ENCODE data around the gene MACROD2. TPM values are rescaled to one million over a fixed set of nuclear protein-coding genes. Genes with fewer than 3 reads are reported as not detected.

Gene MACROD2
- total RNA-seq, 1 experiment from 2014 or later: 3.7 TPM

GRCh38 chr20:15772826-15773225 lies 1777.5 kb downstream of the MACROD2 start:
- no peaks in the 10 kb centered on the region for H3K9me2 ChIP-seq (ENCODE audit: insufficient read depth)
- CTCF ChIA-PET: no interaction called here
- no peaks in the 10 kb centered on the region for H3K36me3 ChIP-seq (ENCODE audit: control insufficient read depth in 1 of 2, insufficient read depth in 2 of 2, low read length in 2 of 2)
- H3K27me3 ChIP-seq (ENCODE audit: insufficient read depth, low read length): no peaks in the 10 kb centered on the region
- BruUV-seq (replicated peaks): no TSS peak
- no peaks in the 10 kb centered on the region for H4K20me1 ChIP-seq (ENCODE audit: insufficient read depth)
- no peak for DNase-seq (ENCODE audit: low read depth, low spot score)
- TF ChIP-seq FOSL1 (IDR thresholded peaks at IDR 0.05; ENCODE audit: low read depth) (no peak), EZH2phosphoT487 (IDR thresholded peaks at IDR 0.05; ENCODE audit: borderline replicate concordance) (no peak), CEBPB (IDR thresholded peaks at IDR 0.05; ENCODE audit: low read depth) (no peak), POLR2A (IDR thresholded peaks at IDR 0.05; ENCODE audit: borderline replicate concordance, extremely low read depth, insufficient read depth, insufficient read length) (no peak), SP1 (IDR thresholded peaks at IDR 0.05; ENCODE audit: low read depth) (no peak), ZFX (IDR thresholded peaks at IDR 0.05) (no peak)
- TF ChIP-seq, protein P1, sequence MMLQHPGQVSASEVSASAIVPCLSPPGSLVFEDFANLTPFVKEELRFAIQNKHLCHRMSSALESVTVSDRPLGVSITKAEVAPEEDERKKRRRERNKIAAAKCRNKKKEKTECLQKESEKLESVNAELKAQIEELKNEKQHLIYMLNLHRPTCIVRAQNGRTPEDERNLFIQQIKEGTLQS (IDR thresholded peaks at IDR 0.05): no peak
- no peak overlapping the region for H2AFZ ChIP-seq (ENCODE audit: low read depth, low read length, poor library complexity, severe bottlenecking)
- no peak overlapping the region for H3K27ac ChIP-seq (ENCODE audit: low read depth, low read length)
- peaks cover 4% of the 10 kb centered on the region in 2 experiments; a peak in 2 of 4 replicates for H3K9me3 ChIP-seq (ENCODE audit: control insufficient read depth in 1 of 2, insufficient read depth in 1 of 2, low read depth in 1 of 2, low read length in 2 of 2)
- H3K4me1 ChIP-seq (ENCODE audit: control insufficient read depth in 1 of 2, insufficient read depth in 2 of 2, low read length in 2 of 2): no peaks in the 10 kb centered on the region
- H3K9ac ChIP-seq (ENCODE audit: low read length): no peak overlapping the region
- POLR2A ChIA-PET: no interaction called here
- no peaks in the 10 kb centered on the region for H3K79me2 ChIP-seq (ENCODE audit: insufficient read depth, low read length)
- no peak for ATAC-seq
- intact Hi-C loops (cut with micrococcal nuclease): no loop called here
- no peak overlapping the region for H3K4me3 ChIP-seq (replicated peaks in 1 of 2; ENCODE audit: low read depth in 1 of 2, low read length in 2 of 2)
- no peak overlapping the region for H3K4me2 ChIP-seq (ENCODE audit: low read length)
- RAD21 ChIA-PET (ENCODE audit: low non-redundant PET in 1 of 2, low total read pairs in 2 of 2, uncharacterized antibody in 2 of 2, unreplicated experiment in 2 of 2): no interaction called here

GRCh38 chr20:15774926-15775325 lies 1779.6 kb downstream of the MACROD2 start:
- Histone ChIP-seq H3K9me2 (ENCODE audit: insufficient read depth) (no peaks in the 10 kb centered on the region), H3K4me2 (ENCODE audit: low read length) (no peak overlapping the region), H3K4me3 (replicated peaks in 1 of 2; ENCODE audit: low read depth in 1 of 2, low read length in 2 of 2) (no peak overlapping the region), H2AFZ (ENCODE audit: low read depth, low read length, poor library complexity, severe bottlenecking) (no peak overlapping the region), H4K20me1 (ENCODE audit: insufficient read depth) (no peaks in the 10 kb centered on the region), H3K27me3 (ENCODE audit: insufficient read depth, low read length) (no peaks in the 10 kb centered on the region), H3K4me1 (ENCODE audit: control insufficient read depth in 1 of 2, insufficient read depth in 2 of 2, low read length in 2 of 2) (no peaks in the 10 kb centered on the region), H3K79me2 (ENCODE audit: insufficient read depth, low read length) (no peaks in the 10 kb centered on the region), H3K27ac (ENCODE audit: low read depth, low read length) (no peak overlapping the region), H3K36me3 (ENCODE audit: control insufficient read depth in 1 of 2, insufficient read depth in 2 of 2, low read length in 2 of 2) (no peaks in the 10 kb centered on the region), H3K9me3 (ENCODE audit: control insufficient read depth in 1 of 2, insufficient read depth in 1 of 2, low read depth in 1 of 2, low read length in 2 of 2) (peaks cover 4 to 6% of the 10 kb centered on the region in 2 experiments; a peak in 2 of 4 replicates), H3K9ac (ENCODE audit: low read length) (no peak overlapping the region)
- ChIA-PET POLR2A (no interaction called here), RAD21 (ENCODE audit: low non-redundant PET in 1 of 2, low total read pairs in 2 of 2, uncharacterized antibody in 2 of 2, unreplicated experiment in 2 of 2) (no interaction called here), CTCF (no interaction called here)
- no TSS peak for BruUV-seq (replicated peaks)
- ATAC-seq (no peak), DNase-seq (ENCODE audit: low read depth, low spot score) (no peak)
- TF ChIP-seq, protein P1 (IDR thresholded peaks at IDR 0.05): no peak
- TF ChIP-seq EZH2phosphoT487 (IDR thresholded peaks at IDR 0.05; ENCODE audit: borderline replicate concordance): no peak
- TF ChIP-seq SRF (IDR thresholded peaks at IDR 0.05; ENCODE audit: low read depth): no peak
- no peak for TF ChIP-seq YY1 (IDR thresholded peaks at IDR 0.05; ENCODE audit: extremely low read depth, insufficient replicate concordance, low read depth, low read length)
- no peak for TF ChIP-seq EZH2 (IDR thresholded peaks at IDR 0.05)
- no peak for TF ChIP-seq ZBTB33 (IDR thresholded peaks at IDR 0.05; ENCODE audit: extremely low read depth, insufficient replicate concordance, low read length)
- no peak for TF ChIP-seq POLR2AphosphoS5 (IDR thresholded peaks at IDR 0.05; ENCODE audit: low read depth, low read length)
- no peak for TF ChIP-seq ZNF274 (IDR thresholded peaks at IDR 0.05; ENCODE audit: low read depth, low read length)
- TF ChIP-seq FOSL1 (IDR thresholded peaks at IDR 0.05; ENCODE audit: low read depth): no peak
- TF ChIP-seq SP1 (IDR thresholded peaks at IDR 0.05; ENCODE audit: low read depth): no peak
- intact Hi-C loops (cut with micrococcal nuclease): no loop called here

Data from HCT116 (cell line).